ENCODE results near the gene NASP.
"Not testable (repeated sequence)": the region's sequence is repeated elsewhere in the genome, so short reads cannot be mapped to it uniquely, and the experiment has no call there.

The NASP gene

GRCh38 chr1:45570631-45571030 lies 13.2 kb upstream of the NASP start:
- DNase-seq, result no peak

GRCh38 chr1:45573231-45573804 lies 10.5 kb upstream of the NASP start:
- DNase-seq, result no peak

- no peak for DNase-seq
Measured at GRCh38 chr1:45574105-45574626, 9.7 kb upstream of the NASP start.

GRCh38 chr1:45583264-45583665 lies 576 bp upstream of the NASP start:
- DNase-seq, result peak; percentile 97

GRCh38 chr1:45584351-45585109 lies 689 bp downstream of the NASP start:
- peak; percentile 96 for DNase-seq

GRCh38 chr1:45585110-45585426 lies 1.2 kb downstream of the NASP start:
- DNase-seq, result no peak

GRCh38 chr1:45585496-45586075 lies 1.7 kb downstream of the NASP start:
- no peak for DNase-seq

- no peak for DNase-seq
Measured at GRCh38 chr1:45586769-45587168, 2.9 kb downstream of the NASP start.

- DNase-seq, result no peak
Measured at GRCh38 chr1:45589861-45590260, 6.0 kb downstream of the NASP start.

- no peak for DNase-seq
Measured at GRCh38 chr1:45594412-45594811, 10.6 kb downstream of the NASP start.

- DNase-seq, result not testable (repeated sequence)
Measured at GRCh38 chr1:45596765-45597164, 12.9 kb downstream of the NASP start.

GRCh38 chr1:45604239-45604638 lies 20.4 kb downstream of the NASP start:
- no peak for DNase-seq

GRCh38 chr1:45607404-45608074 lies 23.7 kb downstream of the NASP start:
- no peak for DNase-seq

GRCh38 chr1:45608175-45609156 lies 24.6 kb downstream of the NASP start:
- no peak for DNase-seq

- DNase-seq, result no peak
Measured at GRCh38 chr1:45610589-45611226, 26.9 kb downstream of the NASP start.

- no peak for DNase-seq
Measured at GRCh38 chr1:45612941-45613579, 29.2 kb downstream of the NASP start.

- no peak for DNase-seq
Measured at GRCh38 chr1:45615885-45616284, 32.0 kb downstream of the NASP start.

GRCh38 chr1:45617618-45618017 lies 33.8 kb downstream of the NASP start:
- no peak for DNase-seq

- no peak for DNase-seq
Measured at GRCh38 chr1:45619149-45619921, 35.5 kb downstream of the NASP start.
